CD14-positive monocyte (primary cell): ENCODE data around the gene GAS6. TPM values are rescaled to one million over a fixed set of nuclear protein-coding genes. Genes with fewer than 3 reads are reported as not detected.

Experiments
- DNase-seq, 3 donors: peaks; one replicate each; pipeline ENCODE4 v3.0.0-alpha.2; 2011 to 2022
- H2AFZ ChIP-seq: 2 replicates; pipeline ENCODE4 v1.6.0; 2012; ENCODE audit warnings: mild to moderate bottlenecking, low read depth, low read length, inconsistent platforms; ENCODE audit not compliant: insufficient read depth, poor library complexity, severe bottlenecking
- H3K27ac ChIP-seq, 2 donors: 1 replicate in 1 of 2; 2 replicates in 1 of 2; pipeline ENCODE4 v1.5.1; 2012 to 2013; ENCODE audit warnings: low read length in 2 of 2, control low read depth in 1 of 2, inconsistent platforms in 1 of 2, low read depth in 1 of 2, mild to moderate bottlenecking in 1 of 2
- H3K27me3 ChIP-seq, 2 donors: one replicate each; pipeline versions ENCODE4 v1.6.0 to v1.6.1; 2011 to 2013; ENCODE audit warnings: low read length in 2 of 2; ENCODE audit not compliant: control insufficient read depth in 2 of 2, insufficient read depth in 2 of 2
- H3K36me3 ChIP-seq, 2 donors: replicated peaks in 1 of 2; 1 replicate in 1 of 2; 2 replicates in 1 of 2; pipeline versions ENCODE4 v1.5.1 to v1.6.1; 2012 to 2013; ENCODE audit warnings: low read length in 2 of 2, control low read depth in 1 of 2, inconsistent platforms in 1 of 2, mild to moderate bottlenecking in 1 of 2; ENCODE audit not compliant: insufficient read depth in 2 of 2, control insufficient read depth in 1 of 2
- H3K4me1 ChIP-seq, 2 donors: 1 replicate in 1 of 2; 2 replicates in 1 of 2; pipeline versions ENCODE4 v1.5.1 to v1.6.1; 2012 to 2013; ENCODE audit warnings: low read length in 2 of 2, control low read depth in 1 of 2, inconsistent platforms in 1 of 2, mild to moderate bottlenecking in 1 of 2, moderate library complexity in 1 of 2; ENCODE audit not compliant: insufficient read depth in 2 of 2, control insufficient read depth in 1 of 2
- H3K4me2 ChIP-seq: replicated peaks from 2 replicates; pipeline ENCODE3; 2012; ENCODE audit warnings: low read length, moderate library complexity, mild to moderate bottlenecking; ENCODE audit not compliant: poor library complexity, severe bottlenecking; ENCODE audit errors: extremely low read depth
- H3K4me3 ChIP-seq, 3 experiments: fragments of 200-600 bp in 1 of 3; sonication (generic) in 1 of 3; replicated peaks in 1 of 3; 1 replicate in 2 of 3; 2 replicates in 1 of 3; pipeline ENCODE4 v1.5.1; 2011 to 2013; ENCODE audit warnings: low read length in 3 of 3, mild to moderate bottlenecking in 3 of 3, control low read depth in 2 of 3, low read depth in 2 of 3, inconsistent platforms in 1 of 3, moderate library complexity in 1 of 3
- H3K79me2 ChIP-seq: 2 replicates; pipeline ENCODE4 v1.6.0; 2012; ENCODE audit warnings: mild to moderate bottlenecking, control low read depth, inconsistent platforms, low read length, moderate library complexity; ENCODE audit not compliant: insufficient read depth
- H3K9ac ChIP-seq: 2 replicates; pipeline ENCODE4 v1.6.0; 2017; ENCODE audit warnings: low read length, mild to moderate bottlenecking; ENCODE audit not compliant: insufficient read depth, poor library complexity, severe bottlenecking
- H3K9me3 ChIP-seq, 2 donors: replicated peaks in 1 of 2; 1 replicate in 1 of 2; 2 replicates in 1 of 2; pipeline versions ENCODE4 v1.5.1 to v1.6.1; 2012 to 2013; ENCODE audit warnings: low read length in 2 of 2, control low read depth in 1 of 2; ENCODE audit not compliant: control insufficient read depth in 1 of 2, insufficient read depth in 1 of 2
- H4K20me1 ChIP-seq: 2 replicates; pipeline ENCODE4 v1.6.0; 2012; ENCODE audit warnings: mild to moderate bottlenecking, low read length, control low read depth, moderate library complexity; ENCODE audit not compliant: insufficient read depth
- H3K27ac Mint-ChIP-seq, 7 donors: one replicate each; pipeline ENCODE4 v1.8.0; 2020; ENCODE audit warnings: mild to moderate bottlenecking in 7 of 7, mixed read lengths in 7 of 7, moderate library complexity in 6 of 7, inconsistent platforms in 2 of 7
- H3K27me3 Mint-ChIP-seq, 3 donors: one replicate each; pipeline ENCODE4 v1.8.0; 2021 to 2022; ENCODE audit warnings: low read depth in 3 of 3, mild to moderate bottlenecking in 3 of 3, mixed read lengths in 3 of 3, moderate library complexity in 3 of 3, inconsistent platforms in 1 of 3
- H3K36me3 Mint-ChIP-seq, 2 donors: one replicate each; pipeline ENCODE4 v1.8.0; 2020; ENCODE audit warnings: mixed read lengths in 2 of 2, inconsistent platforms in 1 of 2, mild to moderate bottlenecking in 1 of 2
- H3K4me1 Mint-ChIP-seq: one replicate; pipeline ENCODE4 v1.8.0; 2020; ENCODE audit warnings: mild to moderate bottlenecking, mixed read lengths
- H3K4me3 Mint-ChIP-seq, 2 donors: one replicate each; pipeline ENCODE4 v1.8.0; 2020; ENCODE audit warnings: mild to moderate bottlenecking in 2 of 2, mixed read lengths in 2 of 2, moderate library complexity in 1 of 2
- H3K9me3 Mint-ChIP-seq, 7 donors: one replicate each; pipeline ENCODE4 v1.8.0; 2020 to 2022; ENCODE audit warnings: mixed read lengths in 7 of 7, mild to moderate bottlenecking in 6 of 7, moderate library complexity in 6 of 7, inconsistent platforms in 2 of 7
- CTCF ChIP-seq: fragments of 200-600 bp; IDR thresholded peaks from one replicate; pipeline ENCODE4 v1.8.0; 2022; ENCODE audit warnings: antibody characterized with exemption, mild to moderate bottlenecking
- WGBS: methylation state at CpG from one replicate; pipeline ENCODE4 v1.1.5; 2013; ENCODE audit warnings: missing lambda C conversion rate; ENCODE audit not compliant: insufficient coverage; 5-methylcytosine and 5-hydroxymethylcytosine counted together
- intact Hi-C, 2 donors: fragments of 100-400 bp; cut with micrococcal nuclease; formaldehyde crosslinking; loops; one replicate each; pipeline versions ENCODE4 v1.15.0 to v1.15.1; 2023
- polyA plus RNA-seq, 3 donors: library from polyadenylated mRNA; depleted of rRNA in 1 of 3; unstranded in 2 of 3; stranded (reverse) in 1 of 3; fragments of 300-500 nt in 2 of 3; fragments of >200 nt in 1 of 3; fragmentation: Illumina TruSeq in 2 of 3; gene quantifications; 1 replicate in 2 of 3; 2 replicates in 1 of 3; pipeline ENCODE4 v1.2.3, GENCODE V29; 2012 to 2021

Gene GAS6
- polyA plus RNA-seq, 3 donors: 1.8 to 7.5 (median 1.9) TPM

- intact Hi-C loops: no loop called here
- H2AFZ ChIP-seq: no peak overlapping the region
- H3K27me3 Mint-ChIP-seq: peaks cover 0 to 3% (median 2%) of the 10 kb centered on the region in 3 donors
Measured at GRCh38 chr13:113794764-113795173, 69.1 kb downstream of the GAS6 start.

GRCh38 chr13:113794086-113794485 lies 69.8 kb downstream of the GAS6 start:
- no peak overlapping the region for H2AFZ ChIP-seq
- Mint-ChIP-seq H3K4me3 (no peak overlapping the region), H3K36me3 (no peaks in the 10 kb centered on the region), H3K4me1 (no peaks in the 10 kb centered on the region), H3K27me3 (peaks cover 2 to 3% (median 2%) of the 10 kb centered on the region in 3 donors), H3K27ac (no peak overlapping the region), H3K9me3 (peaks cover 0 to 2% (median 0%) of the 10 kb centered on the region in 7 donors)
- no peak for DNase-seq
- WGBS: 98% methylated on average over 18 of the region's 23 CpGs
- H3K79me2 ChIP-seq: no peaks in the 10 kb centered on the region
- H3K27me3 ChIP-seq: no peaks in the 10 kb centered on the region
- no peaks in the 10 kb centered on the region for H4K20me1 ChIP-seq
- no peaks in the 10 kb centered on the region for H3K4me1 ChIP-seq
- H3K4me2 ChIP-seq: no peak overlapping the region
- no peak overlapping the region for H3K9ac ChIP-seq
- H3K27ac ChIP-seq: no peak overlapping the region
- TF ChIP-seq CTCF: no peak
- no peaks in the 10 kb centered on the region for H3K9me3 ChIP-seq
- intact Hi-C loops: no loop called here
- H3K4me3 ChIP-seq: no peak overlapping the region
- no peaks in the 10 kb centered on the region for H3K36me3 ChIP-seq

More at GRCh38 chr13:113794764-113795173, 69.1 kb downstream of the GAS6 start:
- Histone ChIP-seq H3K27me3 (no peaks in the 10 kb centered on the region), H3K79me2 (no peaks in the 10 kb centered on the region), H3K9ac (no peak overlapping the region), H3K36me3 (no peaks in the 10 kb centered on the region), H3K4me1 (no peaks in the 10 kb centered on the region), H3K4me3 (no peak overlapping the region), H4K20me1 (no peaks in the 10 kb centered on the region), H3K4me2 (no peak overlapping the region), H3K27ac (no peak overlapping the region), H3K9me3 (no peaks in the 10 kb centered on the region)
- no peaks in the 10 kb centered on the region for H3K36me3 Mint-ChIP-seq
- H3K4me3 Mint-ChIP-seq: no peak overlapping the region
- no peak for TF ChIP-seq CTCF
- no peak for DNase-seq
- no peak overlapping the region for H3K27ac Mint-ChIP-seq
- H3K4me1 Mint-ChIP-seq: no peaks in the 10 kb centered on the region
- WGBS: 91% methylated on average over 24 of the region's 24 CpGs
- H3K9me3 Mint-ChIP-seq: peaks cover 0 to 2% (median 0%) of the 10 kb centered on the region in 7 donors
